ENCODE results near the gene SNAI1.

SNAI1 gene

GRCh38 chr20:49938173-49939163 is 44.3 kb upstream of the SNAI1 start:
- H3K9me3 ChIP-seq (ENCODE audit: severe bottlenecking), result no peaks in the 10 kb centered on the region
- peaks cover 55% of the 10 kb centered on the region for H3K36me3 ChIP-seq (ENCODE audit: low read depth)
- H3K27ac ChIP-seq (ENCODE audit: poor library complexity, severe bottlenecking), result peak overlapping the region; percentile 49
- H3K27me3 ChIP-seq (ENCODE audit: insufficient read depth, poor library complexity, severe bottlenecking), result no peaks in the 10 kb centered on the region
- peaks cover 16% of the 10 kb centered on the region for H3K4me1 ChIP-seq (ENCODE audit: insufficient read depth, poor library complexity, severe bottlenecking)
- peak; percentile 65 for DNase-seq (ENCODE audit: low spot score)
- peak overlapping the region; percentile 95 for H3K4me3 ChIP-seq (ENCODE audit: severe bottlenecking)
- no peak for TF ChIP-seq CTCF (IDR thresholded peaks at IDR 0.05; ENCODE audit: poor library complexity, severe bottlenecking)
- ATAC-seq (ENCODE audit: low read depth), result no peak

- Histone ChIP-seq H3K36me3 (ENCODE audit: low read depth) (peaks cover 81% of the 10 kb centered on the region), H3K4me3 (ENCODE audit: severe bottlenecking) (no peak overlapping the region), H3K27me3 (ENCODE audit: insufficient read depth, poor library complexity, severe bottlenecking) (no peaks in the 10 kb centered on the region), H3K4me1 (ENCODE audit: insufficient read depth, poor library complexity, severe bottlenecking) (peaks cover 12% of the 10 kb centered on the region), H3K9me3 (ENCODE audit: severe bottlenecking) (no peaks in the 10 kb centered on the region), H3K27ac (ENCODE audit: poor library complexity, severe bottlenecking) (no peak overlapping the region)
- DNase-seq (ENCODE audit: low spot score) (peak; percentile 61), ATAC-seq (ENCODE audit: low read depth) (no peak)
- TF ChIP-seq CTCF (IDR thresholded peaks at IDR 0.05; ENCODE audit: poor library complexity, severe bottlenecking), result no peak
Measured at GRCh38 chr20:49941456-49941855, 41.3 kb upstream of the SNAI1 start.

- DNase-seq (ENCODE audit: low spot score) (no peak), ATAC-seq (ENCODE audit: low read depth) (no peak)
- Histone ChIP-seq H3K27me3 (ENCODE audit: insufficient read depth, poor library complexity, severe bottlenecking) (no peaks in the 10 kb centered on the region), H3K36me3 (ENCODE audit: low read depth) (peaks cover 89% of the 10 kb centered on the region), H3K4me3 (ENCODE audit: severe bottlenecking) (no peak overlapping the region), H3K4me1 (ENCODE audit: insufficient read depth, poor library complexity, severe bottlenecking) (peaks cover 12% of the 10 kb centered on the region), H3K27ac (ENCODE audit: poor library complexity, severe bottlenecking) (no peak overlapping the region), H3K9me3 (ENCODE audit: severe bottlenecking) (no peaks in the 10 kb centered on the region)
- TF ChIP-seq CTCF (IDR thresholded peaks at IDR 0.05; ENCODE audit: poor library complexity, severe bottlenecking), result no peak
Measured at GRCh38 chr20:49942303-49942702, 40.5 kb upstream of the SNAI1 start.

- H3K27ac ChIP-seq (ENCODE audit: poor library complexity, severe bottlenecking), result no peak overlapping the region
- no peak overlapping the region for H3K4me3 ChIP-seq (ENCODE audit: severe bottlenecking)
- H3K9me3 ChIP-seq (ENCODE audit: severe bottlenecking), result no peaks in the 10 kb centered on the region
- ATAC-seq (ENCODE audit: low read depth), result no peak
- peaks cover 92% of the 10 kb centered on the region for H3K36me3 ChIP-seq (ENCODE audit: low read depth)
- H3K4me1 ChIP-seq (ENCODE audit: insufficient read depth, poor library complexity, severe bottlenecking), result peaks cover 5% of the 10 kb centered on the region
- no peak for TF ChIP-seq CTCF (IDR thresholded peaks at IDR 0.05; ENCODE audit: poor library complexity, severe bottlenecking)
- DNase-seq (ENCODE audit: low spot score), result peak; percentile 32
- H3K27me3 ChIP-seq (ENCODE audit: insufficient read depth, poor library complexity, severe bottlenecking), result no peaks in the 10 kb centered on the region
Measured at GRCh38 chr20:49942942-49943341, 39.8 kb upstream of the SNAI1 start.

GRCh38 chr20:49945306-49945700 is 37.5 kb upstream of the SNAI1 start:
- Histone ChIP-seq H3K27ac (ENCODE audit: poor library complexity, severe bottlenecking) (no peak overlapping the region), H3K36me3 (ENCODE audit: low read depth) (peaks cover 93% of the 10 kb centered on the region), H3K9me3 (ENCODE audit: severe bottlenecking) (no peaks in the 10 kb centered on the region), H3K4me1 (ENCODE audit: insufficient read depth, poor library complexity, severe bottlenecking) (peaks cover 3% of the 10 kb centered on the region), H3K27me3 (ENCODE audit: insufficient read depth, poor library complexity, severe bottlenecking) (no peaks in the 10 kb centered on the region), H3K4me3 (ENCODE audit: severe bottlenecking) (no peak overlapping the region)
- no peak for TF ChIP-seq CTCF (IDR thresholded peaks at IDR 0.05; ENCODE audit: poor library complexity, severe bottlenecking)
- no peak for ATAC-seq (ENCODE audit: low read depth)
- DNase-seq (ENCODE audit: low spot score), result peak; percentile 29
